NT2/D1 (cell line): ENCODE results near the gene KRT25.

ENCODE experiments used
- DNase-seq: peaks from one replicate; pipeline ENCODE4 v3.0.0-alpha.2; 2011; ENCODE audit warnings: low read depth, low spot score
- H3K27me3 ChIP-seq: 2 replicates; pipeline ENCODE4 v1.6.0; 2011; ENCODE audit warnings: mild to moderate bottlenecking; ENCODE audit not compliant: insufficient read length, insufficient read depth
- H3K36me3 ChIP-seq: 2 replicates; pipeline ENCODE4 v1.6.1; 2011; ENCODE audit warnings: mild to moderate bottlenecking, low read length, mixed read lengths; ENCODE audit not compliant: insufficient read depth, insufficient read length
- H3K4me1 ChIP-seq: 2 replicates; pipeline ENCODE4 v1.5.1; 2011; ENCODE audit not compliant: insufficient read depth, insufficient read length
- H3K4me3 ChIP-seq: 2 replicates; pipeline ENCODE4 v1.5.1; 2011; ENCODE audit warnings: low read depth; ENCODE audit not compliant: insufficient read length
- H3K9ac ChIP-seq: 2 replicates; pipeline ENCODE4 v1.6.0; 2011; ENCODE audit warnings: low read depth; ENCODE audit not compliant: insufficient read length
- H3K9me3 ChIP-seq: 2 replicates; pipeline ENCODE4 v1.5.1; 2011; ENCODE audit warnings: mild to moderate bottlenecking, low read length; ENCODE audit not compliant: insufficient read depth
- SUZ12 ChIP-seq: IDR thresholded peaks from 2 replicates; pipeline ENCODE4 v1.6.1; 2011; ENCODE audit not compliant: insufficient read length, insufficient read depth; ENCODE audit errors: extremely low read depth
- YY1 ChIP-seq: IDR thresholded peaks from 2 replicates; pipeline ENCODE4 v1.6.1; 2011; ENCODE audit not compliant: insufficient read length, insufficient read depth
- ZNF274 ChIP-seq: IDR thresholded peaks from 2 replicates; pipeline ENCODE4 v1.6.1; 2011; ENCODE audit warnings: mild to moderate bottlenecking, low read depth, low read length

KRT25 gene

DNA sequence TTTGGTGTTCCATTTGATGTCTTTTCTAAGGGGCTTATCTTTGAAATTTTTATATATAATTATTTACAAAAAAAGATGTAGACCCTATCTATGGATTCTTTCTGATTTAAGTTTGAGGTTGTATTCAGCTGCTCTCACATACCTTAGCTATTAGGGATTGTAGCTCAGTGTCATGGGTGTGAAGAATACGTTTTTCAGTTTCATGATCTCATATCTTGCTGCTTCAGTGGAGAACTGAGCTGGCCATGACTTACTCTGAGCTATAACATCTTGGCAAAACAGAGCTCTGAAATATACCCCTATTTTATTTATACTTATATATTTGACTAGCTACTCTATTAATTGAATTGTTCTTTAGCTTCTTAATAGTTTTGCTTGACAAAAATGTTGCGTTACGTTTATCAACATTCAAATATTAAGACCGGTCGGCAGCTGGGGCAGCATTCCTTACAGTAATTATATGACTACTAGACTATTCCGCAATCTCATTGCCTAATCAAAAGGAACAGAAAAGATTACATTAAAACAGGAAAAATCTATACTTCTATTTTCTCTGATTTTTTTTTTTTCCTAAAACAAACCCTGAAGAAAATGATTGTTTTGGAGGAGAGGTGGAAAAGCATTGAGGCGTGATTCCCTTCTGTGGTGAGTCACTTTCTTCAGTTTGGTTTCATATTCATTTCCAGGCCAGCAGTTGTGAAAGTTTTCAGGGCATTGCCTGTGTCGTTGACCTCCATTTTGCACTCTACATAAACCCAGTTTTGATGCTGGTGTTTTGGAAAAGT is 27.5 kb downstream of the KRT25 start:
- no peak overlapping the region for H3K9ac ChIP-seq
- DNase-seq = no peak
- H3K27me3 ChIP-seq = no peaks in the 10 kb centered on the region
- H3K36me3 ChIP-seq = no peaks in the 10 kb centered on the region
- H3K9me3 ChIP-seq = 0 out of 2 replicates have a peak, but pooled peaks cover 4% of the 10 kb centered on the region
- no peak for TF ChIP-seq SUZ12
- no peak for TF ChIP-seq YY1
- no peak for TF ChIP-seq ZNF274
- H3K4me1 ChIP-seq = no peaks in the 10 kb centered on the region
- no peak overlapping the region for H3K4me3 ChIP-seq

DNA sequence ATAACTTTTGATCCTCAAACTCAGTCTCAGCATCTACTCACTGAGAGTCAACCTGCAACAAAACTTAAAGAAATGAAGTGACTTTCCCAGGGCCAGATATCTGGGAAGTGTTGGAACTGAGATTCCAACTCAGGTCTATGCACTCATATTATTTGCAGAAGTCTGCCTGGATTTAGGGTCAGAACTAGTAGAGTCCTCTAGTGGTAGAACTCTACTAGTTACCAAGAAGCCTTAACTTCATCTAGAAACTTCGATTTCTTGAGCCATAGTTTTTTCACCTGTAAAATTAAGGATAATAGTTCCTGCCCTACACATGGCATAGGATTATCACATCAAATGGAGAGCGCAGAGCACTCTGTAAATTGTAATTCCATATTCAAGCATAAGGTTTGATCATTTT is 28.2 kb downstream of the KRT25 start:
- Histone ChIP-seq H3K4me3 (no peak overlapping the region), H3K27me3 (no peaks in the 10 kb centered on the region), H3K36me3 (no peaks in the 10 kb centered on the region), H3K9me3 (0 out of 2 replicates have a peak, but pooled peaks cover 4% of the 10 kb centered on the region), H3K9ac (no peak overlapping the region), H3K4me1 (no peaks in the 10 kb centered on the region)
- TF ChIP-seq ZNF274 (no peak), YY1 (no peak), SUZ12 (no peak)
- no peak for DNase-seq

DNA sequence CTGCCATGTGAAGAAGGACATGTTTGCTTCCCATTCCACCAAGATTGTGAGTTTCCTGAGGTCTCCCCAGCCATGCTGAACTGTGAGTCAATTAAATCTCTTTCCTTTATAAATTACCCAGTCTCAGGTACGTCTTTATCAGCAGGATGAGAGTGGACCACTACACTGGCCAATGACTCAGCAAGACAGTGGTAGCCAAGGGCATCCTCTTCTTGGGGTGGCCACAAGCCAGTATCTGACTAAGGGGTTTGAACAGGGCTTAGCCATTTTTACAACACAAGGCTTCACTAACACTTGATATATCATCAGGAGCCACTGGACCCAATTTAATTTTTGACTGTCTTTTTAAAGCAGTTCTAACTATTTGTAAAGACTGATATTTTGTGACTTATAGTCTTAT is 30.5 kb downstream of the KRT25 start:
- no peak overlapping the region for H3K9ac ChIP-seq
- DNase-seq = no peak
- 0 out of 2 replicates have a peak, but pooled peaks cover 4% of the 10 kb centered on the region for H3K9me3 ChIP-seq
- no peak overlapping the region for H3K4me3 ChIP-seq
- H3K4me1 ChIP-seq = no peaks in the 10 kb centered on the region
- no peak for TF ChIP-seq YY1
- no peak for TF ChIP-seq ZNF274
- no peak for TF ChIP-seq SUZ12
- no peaks in the 10 kb centered on the region for H3K27me3 ChIP-seq
- no peaks in the 10 kb centered on the region for H3K36me3 ChIP-seq

DNA sequence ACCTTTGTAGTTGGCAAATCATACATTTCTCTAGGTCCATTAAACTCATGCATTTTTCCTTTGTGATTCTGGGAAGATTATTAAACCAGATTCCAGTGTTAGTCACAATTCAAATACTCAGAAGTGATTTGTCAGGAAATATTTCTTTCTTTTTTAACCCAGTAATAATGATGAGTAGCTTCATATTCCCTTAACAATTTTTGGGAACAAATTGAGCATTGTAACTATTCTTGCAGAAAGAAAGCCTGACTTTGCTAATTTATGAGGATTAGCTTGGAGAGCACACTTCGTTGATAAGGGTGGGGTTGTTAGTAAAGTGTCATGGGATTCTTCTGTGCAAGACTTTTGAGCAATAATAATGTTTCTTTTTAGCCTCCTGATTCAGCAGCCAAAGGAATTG is 32.9 kb downstream of the KRT25 start:
- Histone ChIP-seq H3K9me3 (0 out of 2 replicates have a peak, but pooled peaks cover 4% of the 10 kb centered on the region), H3K4me3 (no peak overlapping the region), H3K9ac (no peak overlapping the region), H3K4me1 (no peaks in the 10 kb centered on the region), H3K27me3 (no peaks in the 10 kb centered on the region), H3K36me3 (no peaks in the 10 kb centered on the region)
- no peak for DNase-seq
- no peak for TF ChIP-seq YY1
- TF ChIP-seq ZNF274 = no peak
- no peak for TF ChIP-seq SUZ12

DNA sequence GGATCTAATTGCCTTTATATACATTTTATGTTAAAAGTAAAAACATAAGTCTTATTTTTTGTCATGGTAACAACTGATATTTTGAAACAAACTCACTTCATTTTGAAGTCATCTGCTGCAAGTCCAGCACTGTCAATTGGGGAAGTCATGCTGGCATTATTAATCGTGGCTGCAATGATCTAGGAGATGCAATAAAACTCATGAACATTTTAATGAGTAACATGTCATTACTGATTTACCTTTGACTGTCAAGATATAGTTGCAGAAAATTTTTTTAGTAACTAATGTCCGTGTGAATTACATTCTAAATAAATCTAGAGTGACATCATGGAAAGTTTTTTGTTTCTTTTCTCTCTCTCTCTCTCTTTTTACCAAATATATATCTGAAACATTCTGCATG is 34.2 kb downstream of the KRT25 start:
- DNase-seq = no peak
- no peaks in the 10 kb centered on the region for H3K36me3 ChIP-seq
- 0 out of 2 replicates have a peak, but pooled peaks cover 4% of the 10 kb centered on the region for H3K9me3 ChIP-seq
- no peaks in the 10 kb centered on the region for H3K4me1 ChIP-seq
- no peaks in the 10 kb centered on the region for H3K27me3 ChIP-seq
- no peak for TF ChIP-seq SUZ12
- no peak for TF ChIP-seq ZNF274
- TF ChIP-seq YY1 = no peak
- no peak overlapping the region for H3K4me3 ChIP-seq
- no peak overlapping the region for H3K9ac ChIP-seq

DNA sequence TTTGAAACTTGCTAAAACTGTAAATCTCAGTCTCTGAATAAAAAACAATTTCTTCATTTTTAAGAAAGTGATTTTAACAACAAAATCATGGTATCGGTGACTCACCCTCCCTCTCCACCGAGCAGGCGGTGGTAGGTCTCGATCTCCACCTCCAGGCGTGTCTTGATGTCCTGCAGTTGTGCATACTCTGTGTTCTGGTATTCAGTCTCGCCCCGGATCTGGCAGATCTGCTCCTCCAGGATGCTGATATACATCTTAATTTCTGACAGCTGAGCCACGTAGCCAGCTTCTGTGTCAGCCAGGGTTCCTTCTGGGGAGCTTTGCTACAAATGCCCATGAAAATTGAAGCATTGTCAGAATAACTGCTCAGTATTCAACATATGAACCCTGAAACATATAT is 36.2 kb downstream of the KRT25 start:
- H3K4me1 ChIP-seq = no peaks in the 10 kb centered on the region
- no peaks in the 10 kb centered on the region for H3K36me3 ChIP-seq
- no peak for TF ChIP-seq YY1
- no peak for TF ChIP-seq SUZ12
- TF ChIP-seq ZNF274 = no peak
- no peaks in the 10 kb centered on the region for H3K9me3 ChIP-seq
- no peak for DNase-seq
- no peaks in the 10 kb centered on the region for H3K27me3 ChIP-seq
- H3K4me3 ChIP-seq = no peak overlapping the region
- H3K9ac ChIP-seq = no peak overlapping the region

DNA sequence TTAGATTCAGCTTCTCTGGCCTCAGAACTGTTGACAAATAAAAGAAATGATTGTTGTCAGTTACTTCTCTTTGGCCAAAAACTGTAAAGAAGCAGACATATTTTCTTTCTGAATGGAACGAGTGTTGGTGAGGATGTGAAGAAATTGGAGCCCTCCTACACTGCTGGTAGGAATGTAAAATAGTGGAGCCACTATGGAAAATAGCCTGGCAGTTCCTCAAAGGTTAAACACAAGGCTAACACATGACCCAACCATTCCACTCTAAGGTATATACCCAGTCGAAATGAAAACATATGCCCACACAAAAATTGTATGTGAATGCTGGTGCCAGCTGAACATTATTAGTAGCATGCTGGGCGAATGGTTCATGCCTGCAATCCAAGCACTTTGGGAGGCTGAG is 37.4 kb downstream of the KRT25 start:
- no peak for DNase-seq
- no peaks in the 10 kb centered on the region for H3K27me3 ChIP-seq
- no peaks in the 10 kb centered on the region for H3K36me3 ChIP-seq
- H3K4me1 ChIP-seq = no peaks in the 10 kb centered on the region
- H3K9me3 ChIP-seq = no peaks in the 10 kb centered on the region; the same call in 1 of the 2 replicates
- no peak overlapping the region for H3K4me3 ChIP-seq
- TF ChIP-seq SUZ12 (no peak), ZNF274 (no peak), YY1 (no peak)
- H3K9ac ChIP-seq = no peak overlapping the region
